NT2/D1 (cell line): Measurements from ENCODE around the gene SLC1A2.

Source experiments
- DNase-seq: peaks from one replicate; pipeline ENCODE4 v3.0.0-alpha.2; 2011; ENCODE audit warnings: low read depth, low spot score
- H3K27me3 ChIP-seq: 2 replicates; pipeline ENCODE4 v1.6.0; 2011; ENCODE audit warnings: mild to moderate bottlenecking; ENCODE audit not compliant: insufficient read length, insufficient read depth
- H3K36me3 ChIP-seq: 2 replicates; pipeline ENCODE4 v1.6.1; 2011; ENCODE audit warnings: mild to moderate bottlenecking, low read length, mixed read lengths; ENCODE audit not compliant: insufficient read depth, insufficient read length
- H3K4me1 ChIP-seq: 2 replicates; pipeline ENCODE4 v1.5.1; 2011; ENCODE audit not compliant: insufficient read depth, insufficient read length
- H3K4me3 ChIP-seq: 2 replicates; pipeline ENCODE4 v1.5.1; 2011; ENCODE audit warnings: low read depth; ENCODE audit not compliant: insufficient read length
- H3K9ac ChIP-seq: 2 replicates; pipeline ENCODE4 v1.6.0; 2011; ENCODE audit warnings: low read depth; ENCODE audit not compliant: insufficient read length
- H3K9me3 ChIP-seq: 2 replicates; pipeline ENCODE4 v1.5.1; 2011; ENCODE audit warnings: mild to moderate bottlenecking, low read length; ENCODE audit not compliant: insufficient read depth
- SUZ12 ChIP-seq: IDR thresholded peaks from 2 replicates; pipeline ENCODE4 v1.6.1; 2011; ENCODE audit not compliant: insufficient read length, insufficient read depth; ENCODE audit errors: extremely low read depth
- YY1 ChIP-seq: IDR thresholded peaks from 2 replicates; pipeline ENCODE4 v1.6.1; 2011; ENCODE audit not compliant: insufficient read length, insufficient read depth
- ZNF274 ChIP-seq: IDR thresholded peaks from 2 replicates; pipeline ENCODE4 v1.6.1; 2011; ENCODE audit warnings: mild to moderate bottlenecking, low read depth, low read length

Gene SLC1A2

DNA sequence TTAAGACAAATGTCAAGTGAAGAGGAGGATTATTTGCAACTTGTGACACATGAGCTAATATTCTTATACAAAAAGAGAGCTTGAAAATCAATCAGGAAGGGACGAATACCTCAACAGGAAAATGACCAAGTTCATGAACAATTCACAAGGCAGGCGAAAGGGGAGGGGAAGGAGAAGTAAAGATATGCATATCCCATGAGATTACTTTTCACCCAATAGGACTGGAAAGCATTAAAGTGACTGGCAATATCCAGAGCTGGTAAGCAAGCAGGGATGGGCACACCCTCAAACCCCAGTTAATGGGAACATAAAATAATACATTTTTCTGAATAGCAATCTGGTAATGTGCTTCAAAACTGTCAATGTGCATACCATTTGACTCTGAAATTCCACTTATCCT is 129.5 kb downstream of the SLC1A2 start:
- no peak overlapping the region for H3K9ac ChIP-seq
- no peaks in the 10 kb centered on the region for H3K27me3 ChIP-seq
- H3K4me3 ChIP-seq = no peak overlapping the region
- no peaks in the 10 kb centered on the region for H3K9me3 ChIP-seq
- no peaks in the 10 kb centered on the region for H3K36me3 ChIP-seq
- DNase-seq = no peak
- H3K4me1 ChIP-seq = no peaks in the 10 kb centered on the region
- TF ChIP-seq SUZ12 (no peak), YY1 (no peak), ZNF274 (no peak)

DNA sequence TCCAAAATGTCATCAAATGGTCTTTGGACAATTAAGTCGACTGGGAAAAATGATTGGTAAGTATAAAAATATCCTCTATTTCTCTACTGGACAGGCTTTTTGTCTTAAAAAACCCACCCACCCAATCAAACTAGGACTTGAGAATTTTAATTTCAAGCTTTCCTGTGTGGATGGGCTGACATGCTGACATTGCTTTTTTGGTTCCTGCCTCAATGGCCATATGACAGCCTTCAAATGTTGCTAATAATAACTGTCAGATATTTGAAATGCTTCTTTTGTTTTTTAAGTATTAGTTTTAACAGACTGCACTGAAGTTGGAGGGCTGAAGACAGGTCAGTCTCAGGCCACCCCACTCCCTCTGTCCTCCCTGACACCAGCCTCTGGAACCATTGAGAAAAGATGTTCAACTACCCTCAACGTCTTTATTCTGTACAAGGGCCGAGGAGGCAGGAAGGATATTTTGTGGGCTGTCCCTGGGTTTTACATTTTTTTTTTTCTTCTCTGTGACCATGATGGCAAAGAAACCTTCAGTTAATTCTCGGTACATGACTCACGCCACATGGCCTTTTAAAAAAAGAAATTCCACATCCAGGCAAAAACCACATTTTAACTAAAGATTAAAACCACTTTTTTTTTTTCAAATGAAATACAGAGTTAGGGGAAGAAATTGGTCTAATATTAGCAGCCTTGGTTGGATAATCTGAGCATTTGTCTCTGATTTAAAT is 130.4 kb downstream of the SLC1A2 start:
- Histone ChIP-seq H3K4me3 (no peak overlapping the region), H3K36me3 (no peaks in the 10 kb centered on the region), H3K9ac (no peak overlapping the region), H3K27me3 (no peaks in the 10 kb centered on the region), H3K4me1 (no peaks in the 10 kb centered on the region), H3K9me3 (no peaks in the 10 kb centered on the region)
- TF ChIP-seq ZNF274 = no peak
- no peak for DNase-seq

DNA sequence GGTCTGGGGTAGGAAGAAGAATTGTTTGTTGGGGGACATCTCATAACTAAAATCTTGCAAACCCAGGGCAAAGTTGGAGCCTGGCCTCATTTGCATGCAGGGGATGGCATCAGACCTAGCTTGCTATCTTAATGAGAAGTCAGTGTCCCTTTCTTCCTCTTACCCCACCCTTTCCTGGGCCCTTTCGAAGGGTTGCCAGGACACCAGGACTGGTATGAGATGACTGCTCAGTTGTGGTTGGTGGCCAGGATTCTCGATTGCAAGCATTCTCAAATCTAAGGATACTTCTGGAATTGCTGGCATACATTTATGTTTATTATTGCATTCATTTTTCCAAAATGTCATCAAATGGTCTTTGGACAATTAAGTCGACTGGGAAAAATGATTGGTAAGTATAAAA is 131.0 kb downstream of the SLC1A2 start:
- no peak for DNase-seq
- H3K4me3 ChIP-seq = no peak overlapping the region
- H3K9ac ChIP-seq = no peak overlapping the region
- no peaks in the 10 kb centered on the region for H3K36me3 ChIP-seq
- no peaks in the 10 kb centered on the region for H3K9me3 ChIP-seq
- TF ChIP-seq SUZ12 (no peak), YY1 (no peak), ZNF274 (no peak)
- H3K27me3 ChIP-seq = no peaks in the 10 kb centered on the region
- no peaks in the 10 kb centered on the region for H3K4me1 ChIP-seq

DNA sequence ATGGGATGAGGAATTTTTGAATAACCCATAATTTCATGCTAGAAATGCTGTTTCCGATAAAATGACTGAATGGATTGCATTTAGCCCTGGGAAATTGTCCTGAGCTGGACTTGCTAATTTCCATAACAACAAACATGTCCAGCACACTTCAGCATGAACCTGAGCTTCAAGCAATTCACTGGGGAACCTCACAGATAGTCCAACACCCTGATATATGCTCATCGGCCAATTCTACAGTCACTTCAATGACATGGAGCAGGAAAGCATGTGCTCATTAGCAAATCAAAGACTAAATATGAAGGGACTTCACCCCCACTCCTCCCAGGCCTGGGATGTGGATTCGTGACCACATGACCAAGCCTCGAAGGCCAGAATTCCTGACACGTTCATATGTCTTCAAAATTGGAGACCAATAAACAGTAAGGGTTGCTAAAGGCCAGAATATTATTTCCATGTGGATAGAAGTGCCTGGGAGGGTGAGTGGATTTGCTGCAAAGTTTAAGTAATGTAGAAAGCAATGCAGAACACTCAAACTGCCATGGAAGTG is 131.9 kb downstream of the SLC1A2 start:
- Histone ChIP-seq H3K9ac (no peak overlapping the region), H3K27me3 (no peaks in the 10 kb centered on the region), H3K36me3 (no peaks in the 10 kb centered on the region), H3K4me3 (no peak overlapping the region), H3K9me3 (no peaks in the 10 kb centered on the region), H3K4me1 (no peaks in the 10 kb centered on the region)
- TF ChIP-seq ZNF274 = no peak
- TF ChIP-seq YY1 = no peak
- no peak for TF ChIP-seq SUZ12
- DNase-seq = no peak

DNA sequence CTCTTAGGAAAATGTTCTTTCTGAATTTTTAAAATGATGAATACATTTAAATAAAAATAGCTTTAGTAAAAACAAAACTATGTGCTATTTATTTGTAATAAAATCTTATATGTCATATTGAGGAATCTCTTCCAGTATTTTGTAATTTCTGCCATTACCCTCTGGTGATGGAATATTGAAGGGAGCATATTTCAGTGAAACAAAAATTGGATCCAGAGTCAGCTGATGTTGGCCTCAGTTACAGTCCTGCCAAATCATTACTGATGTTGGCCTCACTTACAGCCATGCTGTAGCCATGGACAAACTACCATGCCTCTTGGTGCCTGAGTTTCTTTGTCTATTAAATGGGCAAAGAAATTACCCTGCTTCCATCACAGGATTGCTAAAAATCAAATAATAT is 133.2 kb downstream of the SLC1A2 start:
- H3K9me3 ChIP-seq = no peaks in the 10 kb centered on the region
- no peak overlapping the region for H3K4me3 ChIP-seq
- H3K27me3 ChIP-seq = no peaks in the 10 kb centered on the region
- DNase-seq = no peak
- H3K4me1 ChIP-seq = no peaks in the 10 kb centered on the region
- TF ChIP-seq SUZ12 (no peak), ZNF274 (no peak), YY1 (no peak)
- H3K36me3 ChIP-seq = no peaks in the 10 kb centered on the region
- H3K9ac ChIP-seq = no peak overlapping the region

DNA sequence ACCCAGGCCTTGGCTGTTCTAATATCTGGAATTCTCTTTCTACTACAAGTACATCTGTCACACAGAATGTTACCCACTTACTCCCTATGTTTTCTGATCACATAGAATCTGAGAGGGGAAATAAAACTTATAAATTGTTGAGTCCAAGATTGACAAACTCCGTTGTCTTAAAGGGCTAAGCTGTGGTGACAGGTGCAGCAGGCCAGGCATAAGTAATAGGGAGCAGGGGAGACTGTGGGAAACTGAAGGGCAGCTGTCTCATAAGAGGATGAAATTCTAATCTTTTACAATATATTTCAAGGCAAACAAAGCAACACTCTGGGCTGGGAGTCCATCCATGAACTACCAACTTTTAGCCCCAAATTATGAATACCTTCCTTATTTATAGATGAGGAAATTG is 133.9 kb downstream of the SLC1A2 start:
- no peak for DNase-seq
- H3K36me3 ChIP-seq = no peaks in the 10 kb centered on the region
- H3K4me1 ChIP-seq = no peaks in the 10 kb centered on the region
- no peak for TF ChIP-seq ZNF274
- TF ChIP-seq SUZ12 = no peak
- TF ChIP-seq YY1 = no peak
- no peak overlapping the region for H3K9ac ChIP-seq
- H3K4me3 ChIP-seq = no peak overlapping the region
- H3K9me3 ChIP-seq = no peaks in the 10 kb centered on the region
- H3K27me3 ChIP-seq = no peaks in the 10 kb centered on the region

DNA sequence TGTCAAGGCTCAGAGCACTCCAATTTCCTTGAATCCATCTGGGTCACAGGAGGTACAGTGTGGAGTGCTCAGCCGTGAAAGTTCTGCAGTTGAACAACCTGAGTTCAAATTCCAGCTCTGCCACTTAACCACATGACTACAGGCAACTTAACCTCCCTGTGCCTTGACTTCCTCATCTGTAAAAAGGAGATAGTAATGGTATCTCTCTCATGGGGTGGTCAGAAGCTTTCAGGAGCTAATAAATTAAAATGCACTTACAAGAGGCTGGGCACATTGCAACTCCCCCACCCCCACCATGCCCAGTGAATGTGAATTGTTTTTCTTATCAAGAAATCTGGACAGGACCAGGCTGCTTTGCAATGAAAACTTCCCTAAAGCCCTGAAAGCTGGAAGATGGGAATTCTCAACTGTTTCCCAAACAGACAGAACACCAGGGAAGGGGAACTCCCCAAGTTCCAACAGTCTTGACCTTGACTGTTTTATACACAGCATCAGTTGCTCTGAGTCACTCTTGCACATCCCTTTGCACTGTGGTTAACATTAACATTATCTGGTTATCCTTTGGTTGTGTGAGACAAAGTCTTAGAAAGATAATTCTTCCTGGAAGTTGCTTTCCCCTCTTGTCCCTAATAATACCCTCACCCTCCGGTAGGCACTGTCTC is 137.0 kb downstream of the SLC1A2 start:
- Histone ChIP-seq H3K36me3 (no peaks in the 10 kb centered on the region), H3K27me3 (no peaks in the 10 kb centered on the region), H3K4me3 (no peak overlapping the region), H3K4me1 (no peaks in the 10 kb centered on the region), H3K9ac (no peak overlapping the region), H3K9me3 (no peaks in the 10 kb centered on the region)
- no peak for DNase-seq
- TF ChIP-seq YY1 = no peak
- no peak for TF ChIP-seq ZNF274
- no peak for TF ChIP-seq SUZ12
